Measurements from ENCODE around the gene AUTS2.
"Not testable (repeated sequence)": the region's sequence is repeated elsewhere in the genome, so short reads cannot be mapped to it uniquely, and the experiment has no call there.

Gene AUTS2

DNA sequence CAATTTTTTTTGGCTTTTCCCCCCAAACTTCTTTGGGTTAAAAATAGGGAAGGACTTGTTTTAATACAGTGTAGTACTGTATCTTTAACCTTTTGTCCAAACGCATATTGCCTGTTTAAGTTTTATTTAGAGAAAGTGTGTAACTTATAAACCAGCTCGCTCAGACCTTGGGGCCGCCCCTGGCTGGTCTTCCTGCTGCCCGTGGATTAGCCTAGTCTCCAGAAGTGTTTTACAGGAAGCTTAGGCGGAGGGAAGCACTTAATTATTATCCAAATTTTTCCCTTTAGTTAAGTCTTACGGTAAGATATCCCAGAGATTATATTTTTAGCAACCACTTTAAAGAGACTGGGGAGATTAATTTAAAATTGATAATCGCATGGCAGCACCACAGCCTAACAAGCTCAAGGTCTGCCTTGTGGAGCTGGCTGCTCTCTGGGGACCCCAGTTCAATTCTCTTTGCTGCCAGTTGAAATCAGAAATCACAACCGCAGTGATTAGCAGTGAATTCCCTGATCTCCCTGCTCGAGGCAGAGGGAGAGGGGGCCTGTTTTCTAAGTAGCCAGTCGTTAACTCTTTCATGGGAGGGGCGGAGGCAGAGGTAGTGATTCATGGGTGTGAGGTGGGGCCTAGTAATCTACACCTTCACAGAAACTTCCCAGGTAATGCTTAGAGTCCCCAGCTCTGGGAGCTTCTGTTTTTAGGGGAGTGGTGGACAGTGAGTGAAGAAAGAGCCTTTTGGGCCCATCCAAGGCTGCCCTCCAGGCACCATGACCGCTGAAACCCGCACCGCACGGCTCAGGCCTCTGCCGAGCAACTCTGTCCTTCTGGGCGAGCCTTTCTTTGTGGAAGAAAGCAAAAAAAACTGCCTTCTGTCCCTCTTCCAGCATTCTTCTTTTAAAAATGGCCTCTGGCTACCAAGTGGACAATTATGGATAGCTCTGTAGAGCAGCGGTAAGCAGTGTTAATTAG, 984.9 kb downstream of the AUTS2 start:
- no peak for DNase-seq (ENCODE audit: low spot score)

DNA sequence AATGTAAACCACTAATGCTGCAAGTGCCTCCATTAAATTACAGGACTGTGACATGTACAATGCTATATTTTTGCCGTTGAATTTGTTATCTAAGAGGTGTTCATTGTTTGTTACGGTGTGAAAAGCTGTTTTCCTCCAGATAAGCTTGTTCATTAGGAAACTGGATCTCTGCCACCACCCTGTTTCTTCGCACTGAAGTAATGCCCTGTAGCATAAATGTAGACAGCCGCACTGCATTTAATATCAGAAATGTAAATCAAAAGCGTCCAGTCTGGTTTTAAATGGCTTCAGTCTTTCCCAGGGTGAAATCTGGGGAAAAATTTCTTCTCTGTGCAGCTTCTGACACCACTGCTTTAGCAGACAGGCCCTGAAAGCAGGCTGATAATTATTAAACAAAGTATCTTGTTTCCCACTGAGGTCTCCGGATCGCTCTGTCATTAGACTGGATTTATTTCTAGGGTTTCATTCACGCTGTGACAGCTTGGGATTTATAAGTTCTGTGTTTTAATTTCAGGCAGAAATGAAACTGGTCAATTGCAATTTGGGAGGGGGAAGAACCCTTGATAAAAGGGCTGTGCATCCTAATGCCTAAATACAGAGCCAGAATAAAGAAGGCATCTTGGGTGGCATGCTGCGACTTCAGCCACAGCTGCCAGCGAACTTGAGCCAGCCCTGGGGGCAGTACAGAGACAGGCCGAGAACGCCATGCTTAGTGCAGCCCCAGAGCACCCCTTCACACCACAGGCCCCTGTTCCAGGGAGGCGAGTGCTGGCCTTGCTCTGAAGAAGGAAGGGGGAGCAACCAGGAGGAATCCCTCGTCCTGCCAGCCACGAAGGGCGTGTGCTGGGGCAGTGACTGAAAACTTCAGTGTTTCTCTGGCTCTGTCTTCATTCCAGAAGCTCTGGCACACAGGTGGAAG, 985.9 kb downstream of the AUTS2 start:
- DNase-seq (ENCODE audit: low spot score) = no peak

DNA sequence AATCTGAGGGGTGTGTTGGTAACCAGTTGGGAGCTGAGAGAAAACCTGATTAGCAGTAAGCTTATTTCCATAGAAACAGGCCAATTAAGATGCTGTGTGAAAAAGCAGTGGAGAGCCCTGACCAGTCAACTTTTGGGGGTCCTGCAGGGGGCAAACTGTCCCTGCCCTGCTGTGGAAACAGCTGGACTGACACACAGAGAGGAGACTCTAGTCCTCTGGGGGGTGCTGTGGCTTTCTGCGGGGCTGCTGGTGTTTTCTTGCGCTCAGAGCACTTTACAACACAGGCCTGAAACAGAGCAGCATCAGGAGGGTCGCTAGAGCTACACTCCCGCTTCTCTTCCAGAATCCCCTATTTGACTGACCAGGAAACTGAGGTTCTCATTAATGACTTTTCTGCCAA, 986.8 kb downstream of the AUTS2 start:
- DNase-seq (ENCODE audit: low spot score) = no peak

- no peak for DNase-seq (ENCODE audit: low spot score)
Observed at GRCh38 chr7:70586822-70587221, 988.5 kb downstream of the AUTS2 start.

DNA sequence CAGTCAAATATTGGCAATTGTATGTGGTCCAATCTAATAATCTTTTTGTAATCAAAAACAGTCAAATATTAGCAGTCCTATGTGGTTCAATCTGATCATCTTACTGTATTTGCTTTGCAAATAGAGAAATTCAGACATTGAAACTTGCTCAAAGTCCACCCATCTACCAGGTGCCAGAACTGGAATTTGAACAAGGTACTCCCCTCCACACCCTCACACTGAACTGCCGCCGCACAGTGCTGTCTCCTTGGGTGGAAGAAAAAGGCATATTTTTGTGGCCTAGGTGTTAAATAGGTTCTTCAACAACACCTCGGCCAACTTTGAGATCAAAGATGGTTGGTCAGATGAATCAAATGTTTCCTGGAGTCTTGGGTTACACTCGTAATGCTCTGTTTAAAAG, 989.5 kb downstream of the AUTS2 start:
- no peak for DNase-seq (ENCODE audit: low spot score)

- DNase-seq (ENCODE audit: low spot score) = no peak
Observed at GRCh38 chr7:70588191-70588921, 990.1 kb downstream of the AUTS2 start.

GRCh38 chr7:70589010-70589409, 990.7 kb downstream of the AUTS2 start:
- DNase-seq (ENCODE audit: low spot score) = no peak

DNA sequence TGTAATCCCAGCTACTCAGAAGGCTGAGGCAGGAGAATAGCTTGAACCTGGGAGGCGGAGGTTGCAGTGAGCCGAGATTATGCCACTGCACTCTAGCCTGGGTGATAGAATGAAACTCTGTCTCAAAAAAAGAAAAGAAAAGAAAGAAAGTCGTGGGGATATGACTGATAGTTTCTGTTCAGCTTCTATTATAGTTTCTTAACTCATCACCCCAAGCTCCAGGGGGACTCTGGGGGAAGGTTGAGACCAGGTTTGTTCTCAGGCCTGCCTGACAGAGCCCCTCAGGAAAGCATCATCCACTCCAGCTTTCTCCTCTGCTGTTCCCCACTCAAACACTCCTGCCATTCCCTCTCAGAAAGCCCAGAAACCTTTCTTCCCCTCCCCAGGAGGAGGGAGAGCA, 991.3 kb downstream of the AUTS2 start:
- DNase-seq (ENCODE audit: low spot score) = no peak

DNA sequence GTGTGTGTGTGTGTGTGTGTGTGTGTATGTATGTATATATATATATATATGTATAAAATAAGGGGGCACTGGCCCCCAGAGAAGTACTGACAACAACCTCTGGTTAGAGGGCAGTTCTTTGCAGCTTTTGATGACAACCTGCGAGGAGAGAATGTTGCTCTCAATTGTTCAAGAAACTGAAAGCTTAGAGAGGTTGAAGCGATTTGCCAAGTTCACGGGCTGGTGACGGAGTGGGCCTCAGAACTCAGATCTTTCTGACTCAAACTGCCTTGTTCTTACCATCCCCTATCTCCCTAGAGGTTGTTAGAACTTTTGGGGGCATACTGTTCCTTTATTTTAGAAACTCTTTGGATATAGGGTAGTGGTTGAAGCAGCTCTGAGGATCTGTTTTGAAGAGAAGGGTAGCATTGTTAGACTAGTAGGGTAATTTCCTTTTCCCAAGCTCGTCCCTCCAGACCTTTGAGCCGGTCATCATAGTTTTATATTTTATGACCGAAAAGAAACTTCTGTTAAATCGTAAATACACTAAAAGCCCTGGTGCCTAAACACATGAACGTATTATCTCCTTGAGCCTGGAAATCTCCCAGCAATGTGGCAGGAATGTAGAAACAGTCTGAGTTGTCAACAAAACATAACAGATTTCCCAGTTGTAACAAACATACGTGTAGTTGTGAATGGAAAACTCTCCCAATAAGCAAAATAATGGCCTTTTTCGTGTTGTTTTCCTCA, 992.0 kb downstream of the AUTS2 start:
- DNase-seq (ENCODE audit: low spot score) = no peak

DNA sequence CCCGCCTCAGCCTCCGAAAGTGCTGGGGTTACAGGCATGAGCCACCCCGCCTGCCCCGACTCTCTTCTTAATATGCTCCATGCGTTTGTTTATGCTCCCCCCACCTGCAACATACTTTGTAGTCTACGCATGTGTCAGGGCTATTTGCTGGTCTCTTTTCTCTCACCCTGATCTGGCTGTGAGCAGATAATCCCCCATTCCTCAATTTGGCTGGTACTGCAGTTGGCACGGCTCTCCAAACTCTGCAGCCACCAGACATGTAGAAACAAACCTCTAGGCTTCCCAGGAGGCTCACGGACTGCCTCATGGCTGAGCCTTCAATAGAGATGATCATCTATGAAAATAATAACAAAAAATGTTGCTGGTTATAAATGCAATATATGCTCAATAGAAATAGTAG, 993.4 kb downstream of the AUTS2 start:
- DNase-seq (ENCODE audit: low spot score) = no peak

DNA sequence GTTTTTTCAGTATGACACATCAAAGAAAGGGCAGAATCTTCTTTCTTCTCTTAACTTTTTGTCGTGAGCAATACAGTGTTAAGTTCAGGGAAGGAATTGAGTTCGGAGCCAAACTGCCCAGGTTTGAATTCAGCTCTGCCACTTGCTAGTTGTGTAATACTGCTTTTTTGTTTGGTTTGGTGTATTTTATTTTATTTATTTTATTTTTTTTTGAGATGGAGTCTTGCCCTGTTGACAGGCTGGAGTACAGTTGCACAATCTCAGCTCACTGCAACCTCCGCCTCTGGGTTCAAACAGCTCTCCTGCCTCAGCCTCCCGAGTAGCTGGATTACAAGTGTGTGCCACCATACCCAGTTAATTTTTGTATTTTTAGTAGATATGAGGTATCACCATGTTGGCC, 993.9 kb downstream of the AUTS2 start:
- DNase-seq (ENCODE audit: low spot score) = no peak

GRCh38 chr7:70594170-70594569, 995.9 kb downstream of the AUTS2 start:
- no peak for DNase-seq (ENCODE audit: low spot score)

GRCh38 chr7:70594885-70595284, 996.6 kb downstream of the AUTS2 start:
- not testable (repeated sequence) for DNase-seq (ENCODE audit: low spot score)

- DNase-seq (ENCODE audit: low spot score) = no peak
Observed at GRCh38 chr7:70595370-70595754, 997.1 kb downstream of the AUTS2 start.

DNA sequence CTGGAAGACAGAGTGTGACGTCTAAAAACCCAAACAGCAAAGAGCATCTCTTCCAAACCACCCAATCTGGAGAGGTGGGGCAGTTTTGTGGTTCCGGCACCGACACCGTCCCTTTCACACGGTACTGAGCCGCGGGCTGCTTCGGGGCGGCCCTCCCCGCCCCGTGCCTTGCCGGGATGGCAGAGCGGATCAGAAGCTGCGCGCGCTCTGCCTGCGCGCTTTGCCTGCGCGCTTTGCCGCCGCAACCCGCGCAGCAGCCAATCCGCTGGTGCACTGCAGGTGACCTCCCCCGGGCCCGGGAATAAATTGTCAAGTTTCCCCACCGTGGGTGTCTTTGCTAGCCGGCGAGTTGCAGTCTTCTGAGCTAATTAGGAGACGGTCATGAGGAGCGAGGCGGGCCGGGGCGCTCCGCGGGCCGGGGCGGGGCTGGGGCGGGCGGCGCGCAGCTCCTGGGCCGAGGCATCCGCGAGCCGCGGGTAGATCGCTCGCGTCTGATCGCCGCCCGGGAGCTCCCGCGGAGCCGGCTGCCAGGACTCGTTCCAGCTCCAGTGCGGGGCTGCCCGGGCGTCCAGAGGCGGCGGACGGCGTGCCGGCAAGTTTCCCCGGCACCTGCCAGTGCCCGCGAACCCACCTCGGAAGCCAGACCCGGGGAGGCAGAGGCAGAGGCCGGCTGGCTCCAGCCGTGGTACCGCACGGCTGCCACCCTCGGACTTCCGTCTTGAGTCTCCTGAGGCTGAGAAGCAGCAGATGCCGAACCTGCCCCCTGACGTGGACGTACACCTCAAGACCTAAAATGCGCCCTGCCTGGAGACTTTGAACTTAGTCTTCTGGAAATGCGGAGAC, 997.7 kb downstream of the AUTS2 start:
- no peak for DNase-seq (ENCODE audit: low spot score)

- no peak for DNase-seq (ENCODE audit: low spot score)
Observed at GRCh38 chr7:70596598-70596913, 998.3 kb downstream of the AUTS2 start.

GRCh38 chr7:70597066-70597465, 998.8 kb downstream of the AUTS2 start:
- DNase-seq (ENCODE audit: low spot score) = no peak

- DNase-seq (ENCODE audit: low spot score) = no peak
Observed at GRCh38 chr7:70598976-70599375, 1000.7 kb downstream of the AUTS2 start.

- DNase-seq (ENCODE audit: low spot score) = no peak
Observed at GRCh38 chr7:70599446-70600190, 1001.3 kb downstream of the AUTS2 start.

DNA sequence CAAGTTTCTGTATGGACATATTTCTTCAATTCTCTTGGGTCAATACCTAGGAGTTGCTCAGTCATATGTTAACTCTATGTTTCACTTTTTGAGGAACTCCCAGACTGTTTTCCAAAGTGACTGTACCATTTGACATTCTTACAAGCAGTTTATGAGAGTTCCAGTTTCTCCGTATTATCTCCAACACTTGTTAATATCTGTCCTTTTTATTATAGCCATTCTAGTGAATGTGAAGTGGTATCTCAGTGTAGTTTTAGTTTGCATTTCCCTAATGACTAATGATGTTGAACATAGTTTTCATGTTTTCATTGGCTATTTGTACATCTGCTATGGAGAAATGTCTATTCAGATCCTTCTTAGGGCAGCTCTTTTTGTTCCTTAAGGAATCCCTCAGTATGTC, 1002.7 kb downstream of the AUTS2 start:
- DNase-seq (ENCODE audit: low spot score) = no peak
